Superior temporal gyrus (tissue), 1 donor: ENCODE measurements around the gene MYCN.
A peak's percentile ranks its signal among the peaks of the same experiment; 100 is the strongest.
"Not testable (repeated sequence)": the region's sequence is repeated elsewhere in the genome, so short reads cannot be mapped to it uniquely, and the experiment has no call there.

ENCODE experiments used
- DNase-seq: peaks from one replicate; pipeline ENCODE4 v3.0.0-alpha.2; 2016; ENCODE audit errors: extremely low spot score

The MYCN gene

DNA sequence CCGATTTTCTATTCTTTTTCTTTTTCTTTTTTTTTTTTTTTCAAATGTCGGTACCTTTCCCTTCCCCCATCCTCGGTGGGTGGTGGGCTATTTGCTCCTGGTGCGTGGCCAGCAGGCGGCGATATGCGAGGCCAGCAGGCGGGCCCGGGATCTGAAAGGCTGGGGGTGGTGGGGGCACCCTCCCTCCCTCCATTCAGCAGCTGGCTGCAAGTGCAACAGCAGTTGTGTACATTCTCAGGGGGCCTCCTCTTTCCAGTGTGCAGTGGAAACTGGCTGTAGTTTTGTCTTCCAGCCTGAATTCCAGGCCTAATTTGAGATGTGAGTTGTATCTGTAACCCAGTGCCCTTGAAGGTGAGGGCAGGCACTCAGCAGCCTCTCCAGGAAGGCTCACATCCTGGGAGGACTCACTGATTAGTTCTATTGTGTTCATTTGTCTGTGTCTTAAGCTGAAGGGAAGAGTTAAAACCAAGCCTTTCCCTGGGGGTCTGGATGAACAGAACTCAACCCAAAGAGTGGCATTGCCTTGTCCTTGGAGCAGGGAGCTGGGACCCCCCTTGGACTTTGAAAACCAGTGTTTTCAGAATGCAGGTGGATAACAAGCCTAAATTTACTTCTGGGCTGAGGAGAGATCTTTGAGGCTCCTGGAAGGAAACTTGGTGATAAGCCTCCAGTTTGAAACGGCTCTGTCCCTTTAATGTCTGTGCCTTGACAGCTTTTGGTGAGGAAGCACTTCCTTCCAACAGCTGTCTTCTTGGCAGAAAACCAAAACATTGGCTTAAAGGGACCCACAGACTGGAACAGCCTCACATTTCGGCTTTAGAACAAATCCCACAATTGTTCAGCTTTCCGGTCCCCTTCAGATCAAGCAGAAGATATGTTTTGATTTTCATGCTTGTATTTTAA is 3.3 kb downstream of the MYCN start:
- peak; percentile 95 for DNase-seq

DNA sequence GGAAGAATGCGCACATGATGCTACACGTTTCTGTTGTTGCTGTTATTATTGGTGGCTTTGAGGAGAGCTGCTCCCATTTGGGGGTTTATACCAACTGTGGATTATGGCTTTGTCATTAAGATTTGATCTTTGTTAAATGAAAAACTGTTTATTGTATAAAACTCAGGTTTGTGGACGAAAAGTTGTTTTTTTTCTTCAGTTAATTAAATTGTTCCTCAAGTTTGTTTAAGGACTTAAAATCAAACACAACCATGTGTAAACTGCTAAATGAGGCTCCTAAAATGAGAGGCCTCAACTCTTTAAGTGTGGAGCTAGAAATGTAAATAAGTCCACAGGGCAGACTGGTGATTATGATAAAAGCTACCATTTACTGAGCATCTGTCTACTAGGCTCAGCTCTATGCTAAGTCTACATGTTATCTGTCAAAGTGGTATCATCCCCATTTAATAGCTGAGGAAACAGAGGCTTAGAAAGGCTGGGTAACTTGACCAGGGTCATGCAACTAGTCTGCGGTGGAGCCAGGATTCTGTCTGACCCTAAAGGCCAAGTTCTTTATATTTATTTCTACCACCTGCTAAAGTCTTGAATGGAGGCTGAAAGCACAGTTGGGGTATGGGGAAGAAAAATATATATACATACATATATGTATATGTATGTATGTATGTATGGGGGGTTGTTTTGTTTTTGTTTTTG is 4.1 kb downstream of the MYCN start:
- no peak for DNase-seq

DNA sequence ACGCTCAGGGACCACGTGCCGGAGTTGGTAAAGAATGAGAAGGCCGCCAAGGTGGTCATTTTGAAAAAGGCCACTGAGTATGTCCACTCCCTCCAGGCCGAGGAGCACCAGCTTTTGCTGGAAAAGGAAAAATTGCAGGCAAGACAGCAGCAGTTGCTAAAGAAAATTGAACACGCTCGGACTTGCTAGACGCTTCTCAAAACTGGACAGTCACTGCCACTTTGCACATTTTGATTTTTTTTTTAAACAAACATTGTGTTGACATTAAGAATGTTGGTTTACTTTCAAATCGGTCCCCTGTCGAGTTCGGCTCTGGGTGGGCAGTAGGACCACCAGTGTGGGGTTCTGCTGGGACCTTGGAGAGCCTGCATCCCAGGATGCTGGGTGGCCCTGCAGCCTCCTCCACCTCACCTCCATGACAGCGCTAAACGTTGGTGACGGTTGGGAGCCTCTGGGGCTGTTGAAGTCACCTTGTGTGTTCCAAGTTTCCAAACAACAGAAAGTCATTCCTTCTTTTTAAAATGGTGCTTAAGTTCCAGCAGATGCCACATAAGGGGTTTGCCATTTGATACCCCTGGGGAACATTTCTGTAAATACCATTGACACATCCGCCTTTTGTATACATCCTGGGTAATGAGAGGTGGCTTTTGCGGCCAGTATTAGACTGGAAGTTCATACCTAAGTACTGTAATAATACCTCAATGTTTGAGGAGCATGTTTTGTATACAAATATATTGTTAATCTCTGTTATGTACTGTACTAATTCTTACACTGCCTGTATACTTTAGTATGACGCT is 5.8 kb downstream of the MYCN start:
- no peak for DNase-seq

DNA sequence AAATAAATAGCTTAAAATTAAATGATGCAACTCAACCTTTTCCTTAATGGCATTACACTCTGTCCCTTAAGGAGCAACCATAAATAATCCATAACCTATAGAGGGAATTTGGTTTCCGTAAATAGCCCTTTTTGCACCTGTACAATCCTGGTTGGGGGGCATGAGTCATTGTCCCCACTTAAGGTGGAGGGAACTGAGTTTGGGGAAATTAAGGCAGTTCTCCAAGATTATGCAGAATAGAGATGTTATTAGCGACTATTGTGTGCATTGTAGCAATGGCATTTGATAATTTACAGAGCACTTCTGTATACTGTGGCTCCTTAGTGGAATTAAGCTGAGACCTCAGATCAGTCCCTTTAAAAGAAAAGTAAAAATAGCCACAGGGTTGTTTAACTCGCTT is 6.6 kb downstream of the MYCN start:
- DNase-seq: no peak

DNA sequence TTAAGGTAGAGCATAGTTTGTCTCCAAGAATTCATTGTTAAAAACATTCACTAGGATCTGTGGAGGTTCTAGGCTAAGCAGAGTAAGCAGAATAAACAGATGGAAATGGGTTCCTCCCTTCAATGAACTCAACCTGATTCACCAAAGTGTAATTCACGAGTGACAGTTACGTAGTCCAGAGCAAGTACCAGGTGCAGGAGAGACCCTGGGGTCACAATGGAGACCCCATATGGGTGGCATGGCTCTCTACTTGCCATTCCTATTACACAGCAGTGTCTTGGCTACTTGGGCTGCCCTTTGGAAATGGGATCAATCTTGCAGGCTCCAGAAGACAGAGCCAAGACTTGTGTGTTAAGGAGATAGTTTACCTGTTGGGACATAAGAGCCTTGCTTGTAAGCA is 7.1 kb downstream of the MYCN start:
- no peak for DNase-seq

DNA sequence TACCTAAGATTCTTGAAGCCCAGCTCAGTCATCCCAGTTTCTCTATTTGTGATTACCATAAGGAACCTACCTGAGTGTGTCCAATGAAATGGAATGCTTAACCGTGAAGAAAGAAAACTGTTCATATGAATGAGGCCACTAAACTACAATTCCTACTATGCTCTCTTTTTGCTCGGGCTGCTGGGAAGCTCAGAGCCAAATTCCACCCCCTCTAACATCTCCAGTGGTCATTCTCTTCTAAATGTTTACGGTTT is 8.3 kb downstream of the MYCN start:
- DNase-seq: no peak

DNA sequence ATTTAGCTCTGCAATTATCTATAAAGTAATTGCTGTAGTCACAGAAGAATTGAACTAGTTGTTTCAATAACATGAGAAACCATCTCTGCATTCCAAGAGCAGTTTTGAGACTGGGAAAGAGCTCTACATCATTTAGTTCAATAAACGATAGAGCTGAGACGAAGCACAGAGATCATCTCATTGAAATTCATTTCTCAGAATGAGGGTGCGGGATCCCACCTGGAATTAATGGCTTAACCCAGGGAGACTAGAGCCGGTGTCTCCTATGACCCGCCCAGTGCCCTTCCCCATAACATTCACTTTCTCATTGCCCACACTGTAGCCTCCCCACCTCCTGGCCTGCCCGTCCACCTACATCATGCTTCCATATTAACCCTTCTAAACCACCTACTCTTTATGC is 8.8 kb downstream of the MYCN start:
- no peak for DNase-seq

DNA sequence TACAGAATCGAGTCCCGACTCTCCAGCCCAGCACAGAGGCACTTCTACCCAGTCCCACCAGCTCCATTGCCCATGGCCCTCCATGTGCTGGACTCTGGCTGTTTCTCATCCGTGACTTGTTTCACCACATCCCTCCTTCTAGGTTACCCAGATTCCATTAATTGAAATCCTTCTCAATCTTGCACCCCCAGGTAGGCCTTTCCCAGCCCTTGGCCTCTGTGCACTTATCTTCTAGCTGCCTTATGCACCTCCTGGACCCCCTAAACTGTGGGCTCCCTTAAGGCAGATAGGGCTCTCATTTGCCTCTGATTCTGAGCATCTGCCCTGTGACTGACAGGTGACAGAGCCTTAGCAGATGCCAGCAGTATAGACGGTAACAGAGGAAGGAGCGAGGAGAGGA is 9.2 kb downstream of the MYCN start:
- DNase-seq: no peak

DNA sequence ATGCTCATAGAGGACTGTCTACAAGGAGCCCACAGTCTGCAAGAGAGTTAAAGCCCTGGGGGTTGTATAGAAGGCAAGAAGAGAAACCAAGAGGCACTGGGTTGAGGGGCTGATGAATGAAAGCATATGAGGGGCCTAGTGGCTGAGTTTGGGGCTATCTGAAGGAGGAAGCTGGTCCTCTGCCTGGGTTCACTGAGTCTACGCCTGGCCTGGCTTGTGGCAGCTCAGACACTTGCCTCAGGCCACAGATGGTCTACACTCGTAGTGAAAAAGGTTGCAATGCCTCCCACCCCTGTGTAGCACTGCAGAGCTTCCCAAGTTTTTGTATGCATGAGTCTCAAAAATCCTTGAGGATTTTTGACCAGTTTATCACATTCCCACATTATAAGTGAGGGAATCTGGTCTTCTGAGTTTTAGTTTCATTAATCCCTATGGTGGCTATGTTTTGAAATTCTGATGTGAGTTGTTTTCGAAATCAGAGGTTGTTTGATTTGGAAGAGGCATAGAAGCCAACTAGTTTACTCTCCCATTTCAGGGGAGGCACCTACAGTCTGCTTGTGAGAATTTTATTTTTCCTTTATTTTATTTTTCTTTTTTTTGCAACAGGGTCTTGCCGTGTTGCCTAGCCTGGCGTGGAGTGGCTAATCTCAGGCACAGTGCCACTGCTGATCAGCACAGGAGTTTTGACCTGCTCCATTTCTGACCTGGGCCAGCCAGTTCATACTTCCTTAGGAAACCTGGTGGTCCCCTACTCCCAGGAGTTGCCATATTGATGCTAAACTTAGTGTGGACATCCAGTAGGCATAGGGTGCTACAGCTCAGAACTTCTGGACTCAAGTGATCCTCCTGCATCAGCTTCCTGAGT is 10.0 kb downstream of the MYCN start:
- no peak for DNase-seq

DNA sequence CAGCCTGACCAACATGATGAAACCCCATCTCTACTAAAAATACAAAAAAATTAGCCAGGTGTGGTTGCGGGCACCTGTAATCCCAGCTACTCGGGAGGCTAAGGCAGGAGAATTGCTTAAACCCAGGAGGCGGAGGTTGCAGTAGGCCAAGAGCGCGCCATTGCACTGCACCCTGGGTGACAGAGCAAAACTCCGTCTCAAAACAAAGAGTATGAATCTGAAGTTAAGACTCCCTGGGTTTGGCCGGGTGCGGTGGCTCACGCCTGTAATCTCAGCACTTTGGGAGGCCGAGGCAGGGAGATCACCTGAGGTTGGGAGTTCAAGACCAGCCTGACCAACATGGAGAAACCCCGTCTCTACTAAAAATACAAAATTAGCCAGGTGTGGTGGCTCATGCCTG is 11.6 kb downstream of the MYCN start:
- not testable (repeated sequence) for DNase-seq

DNA sequence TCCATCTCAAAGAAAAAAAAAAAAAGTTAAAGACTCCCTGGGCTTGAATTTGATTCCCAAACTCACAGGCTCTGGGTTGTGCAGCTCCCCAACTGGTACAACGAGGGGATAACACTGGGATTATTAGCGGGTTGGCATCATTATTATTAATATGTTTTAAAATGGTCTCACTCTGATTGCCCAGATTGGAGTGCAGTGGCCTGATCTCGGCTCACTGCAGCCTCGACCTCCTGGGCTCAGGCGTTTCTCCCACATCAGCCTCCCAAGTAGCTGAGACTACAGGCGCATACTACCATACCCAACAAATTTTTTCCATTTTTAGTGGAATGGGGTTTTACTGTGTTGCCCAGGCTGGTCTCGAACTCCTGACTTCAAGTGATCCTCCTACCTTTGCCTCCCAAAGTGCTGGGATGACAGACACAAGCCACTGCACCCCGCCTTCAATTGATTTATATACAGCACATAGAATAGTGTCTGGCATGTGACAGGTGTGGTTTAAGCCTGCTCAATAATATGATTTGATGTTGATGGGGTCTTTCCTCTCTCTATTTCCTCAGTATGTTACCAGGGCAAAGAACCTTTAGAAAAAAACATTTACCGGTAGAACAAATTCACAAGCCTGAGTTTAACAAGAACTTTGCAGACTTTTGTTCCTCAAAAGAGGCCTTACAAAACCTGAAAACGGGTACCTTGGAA is 12.2 kb downstream of the MYCN start:
- DNase-seq: no peak

DNA sequence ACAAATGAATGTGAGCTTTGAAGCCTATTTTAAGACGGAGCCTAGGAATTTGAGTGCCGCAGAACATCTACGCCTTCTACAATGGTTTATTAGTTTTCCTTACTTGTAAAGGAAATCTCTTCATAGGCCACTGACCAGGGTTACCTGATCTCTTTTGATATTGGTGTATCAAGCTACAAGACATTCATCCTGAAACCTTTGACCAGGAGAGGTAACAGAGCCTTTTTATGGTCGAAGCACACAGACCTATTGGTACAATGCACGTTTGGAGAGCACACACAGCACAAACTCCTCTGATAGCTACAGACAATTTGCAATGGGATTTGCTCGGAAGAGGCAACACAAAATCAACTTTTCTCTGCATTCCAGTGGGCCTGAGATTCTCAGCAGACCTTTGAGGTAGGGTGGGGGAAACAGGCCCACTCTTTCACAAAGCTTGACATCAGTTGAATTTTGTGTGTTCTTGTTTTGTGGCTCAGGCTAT is 12.8 kb downstream of the MYCN start:
- no peak for DNase-seq

DNA sequence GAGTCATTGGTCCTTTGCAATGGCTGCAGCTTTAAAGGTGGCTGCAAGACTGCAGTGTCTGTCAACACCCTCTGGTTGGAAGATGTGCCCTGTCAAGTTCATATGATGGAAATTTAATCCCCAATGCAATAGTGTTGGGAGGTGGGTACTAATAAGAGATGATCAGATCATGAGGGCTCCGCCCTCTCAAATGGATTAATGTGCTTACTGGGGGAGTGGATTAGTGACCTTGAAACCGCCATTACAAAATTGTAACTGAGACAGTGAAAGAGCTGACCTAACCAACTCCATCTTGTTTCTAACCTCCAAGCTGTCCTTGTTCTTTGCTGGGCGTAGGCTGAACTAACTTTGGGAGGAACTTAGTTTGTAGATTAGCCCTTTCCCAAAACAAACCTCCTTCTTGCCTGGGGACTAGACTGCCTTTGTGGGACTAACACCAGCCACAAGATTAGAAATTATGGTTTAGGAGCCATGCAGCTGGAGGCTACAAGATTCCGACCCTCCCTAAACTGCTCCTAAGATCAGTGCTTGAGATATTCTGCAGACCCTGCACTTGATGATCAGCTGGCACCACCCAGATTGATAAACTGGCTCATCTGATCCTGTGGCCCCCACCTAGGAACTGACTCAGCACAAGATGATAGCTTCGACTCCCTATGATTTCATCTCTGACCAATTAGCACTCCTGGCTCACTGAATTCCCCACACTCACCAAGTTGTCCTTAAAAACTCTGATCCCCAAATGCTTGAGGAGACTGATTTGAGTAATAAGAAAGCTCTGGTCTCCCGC is 13.7 kb downstream of the MYCN start:
- no peak for DNase-seq

DNA sequence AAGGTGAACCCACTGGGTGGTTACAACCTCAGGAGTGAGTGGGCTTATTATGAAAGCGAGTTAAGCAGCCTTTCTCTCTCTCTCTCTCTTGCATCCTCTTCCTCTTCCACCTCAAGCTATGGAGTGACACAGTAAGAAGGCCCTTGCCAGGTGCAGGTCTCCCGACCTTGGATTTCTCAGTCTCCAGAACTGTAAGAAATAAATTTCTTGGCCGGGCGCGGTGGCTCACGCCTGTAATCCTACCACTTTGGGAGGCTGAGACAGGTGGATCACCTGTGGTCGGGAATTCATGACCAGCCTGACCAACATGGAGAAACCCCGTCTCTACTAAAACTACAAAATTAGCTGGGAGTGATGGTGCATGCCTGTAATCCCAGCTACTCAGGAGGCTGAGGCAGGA is 14.4 kb downstream of the MYCN start:
- no peak for DNase-seq

DNA sequence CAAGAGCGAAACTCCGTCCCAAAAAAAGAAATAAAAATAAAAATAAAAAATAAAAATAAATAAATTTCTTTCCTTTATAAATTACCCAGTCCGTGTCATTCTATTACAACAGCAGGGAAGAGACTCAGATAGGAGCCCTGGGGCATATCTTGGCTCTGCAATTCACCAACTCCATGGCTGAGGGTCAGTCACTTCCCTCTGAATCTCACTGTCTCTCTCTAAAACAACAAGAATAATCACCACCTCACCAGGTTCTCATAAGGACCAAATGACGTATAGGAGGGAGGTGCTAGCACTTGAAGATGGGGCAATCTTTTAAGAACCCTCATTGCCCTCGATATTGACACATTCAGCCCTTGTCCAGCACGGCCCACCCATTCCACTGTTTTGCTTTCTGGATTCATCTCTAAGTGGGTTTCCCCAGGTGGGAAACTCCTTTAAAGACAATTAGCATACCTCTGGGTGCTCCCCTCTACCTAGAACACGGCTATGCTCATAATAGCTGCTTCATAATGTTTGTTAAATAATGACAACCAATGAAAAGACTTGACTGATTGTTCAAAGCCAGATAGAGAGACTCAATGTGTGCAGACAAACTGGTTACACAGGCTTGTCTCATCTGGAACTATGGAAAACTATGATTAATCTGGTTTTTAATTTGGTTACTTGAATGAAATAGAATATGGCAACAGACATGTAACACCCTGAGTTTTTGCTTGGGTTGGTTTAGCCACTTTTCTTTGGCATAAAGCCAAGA is 15.1 kb downstream of the MYCN start:
- DNase-seq: no peak

DNA sequence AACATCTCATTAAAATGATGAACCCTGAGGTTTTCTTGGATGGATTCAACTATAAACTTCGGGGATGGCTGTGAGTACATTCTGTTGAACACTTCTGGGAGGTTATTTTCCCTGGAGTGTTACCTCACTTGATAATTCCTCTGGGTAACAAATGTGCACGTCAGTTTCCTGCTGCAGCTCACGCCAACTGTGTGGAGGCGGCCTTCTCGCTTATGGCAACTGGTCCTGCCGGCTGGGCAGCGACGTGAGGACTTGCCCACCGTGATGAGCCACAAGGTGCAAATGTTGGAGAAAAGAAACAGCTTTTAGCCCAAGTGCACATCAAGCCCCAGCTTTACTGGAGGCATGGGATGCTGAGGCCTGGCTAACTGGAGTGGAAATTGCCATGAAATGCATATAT is 15.9 kb downstream of the MYCN start:
- DNase-seq: no peak

DNA sequence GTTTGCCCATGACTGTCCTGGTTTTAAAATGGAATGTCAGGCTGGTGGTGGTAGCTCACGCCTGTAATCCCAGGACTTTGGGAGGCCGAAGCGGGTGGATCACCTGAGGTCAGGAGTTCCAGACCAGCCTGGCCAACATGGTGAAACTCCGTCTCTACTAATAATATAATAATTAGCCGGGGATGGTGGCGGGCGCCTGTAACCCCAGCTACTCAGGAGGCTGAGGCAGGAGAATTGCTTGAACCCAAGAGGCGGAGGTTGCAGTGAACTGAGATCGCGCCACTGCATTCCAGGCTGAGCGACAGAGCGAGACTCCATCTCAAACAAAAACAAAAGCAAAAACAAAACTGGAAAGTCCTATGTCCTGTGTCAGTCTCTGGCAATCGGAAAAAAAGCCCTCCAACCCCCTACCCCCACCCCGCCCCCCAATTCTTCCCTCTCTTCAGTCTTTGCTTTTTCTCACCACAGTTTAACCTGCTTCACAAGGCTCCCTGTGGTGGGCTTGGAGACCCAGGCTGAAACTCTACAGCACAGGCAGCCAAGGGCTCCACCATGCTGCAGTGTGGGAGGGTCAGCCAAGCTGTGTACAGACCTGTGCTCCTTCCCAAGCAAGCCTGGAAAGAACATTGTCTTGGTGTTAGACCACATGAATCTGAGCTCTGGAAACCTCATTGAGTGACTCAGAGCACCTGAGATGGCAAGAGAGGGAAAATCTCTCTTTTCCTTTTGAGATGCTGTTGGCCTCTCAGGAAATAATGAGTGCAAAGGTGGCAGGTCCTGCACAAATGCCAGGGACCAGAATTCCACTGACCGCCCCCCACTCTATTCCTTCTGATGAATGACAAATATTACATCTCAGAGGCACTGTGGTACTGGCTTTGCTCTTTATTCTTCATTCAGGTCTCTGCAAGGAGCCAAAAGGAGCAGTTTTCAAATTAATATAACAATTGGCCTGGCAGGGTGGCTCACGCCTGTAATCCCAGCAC is 16.7 kb downstream of the MYCN start:
- DNase-seq: no peak
